ENCODE measurements around the gene RPTOR.

Gene RPTOR

DNA sequence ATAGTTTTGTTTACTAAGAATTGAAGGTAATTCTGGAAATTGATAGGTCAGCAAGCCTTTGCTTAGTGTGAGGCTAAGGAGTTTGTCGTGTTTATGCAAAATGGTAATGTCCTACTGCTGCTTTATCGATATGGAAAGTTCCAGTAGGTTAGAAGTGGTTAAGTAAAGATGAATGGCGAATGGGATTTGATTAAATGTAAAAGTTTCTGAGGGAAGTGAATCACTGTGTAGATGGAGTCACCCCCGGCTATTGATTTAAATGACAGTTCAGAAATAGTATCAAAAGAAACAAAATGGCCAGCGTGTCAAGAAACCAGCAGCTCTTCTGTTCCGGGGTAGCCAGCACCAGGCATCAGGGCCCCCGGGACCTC is 131.4 kb downstream of the RPTOR start:
- FAIRE-seq: no peak
- TF ChIP-seq, protein P1, sequence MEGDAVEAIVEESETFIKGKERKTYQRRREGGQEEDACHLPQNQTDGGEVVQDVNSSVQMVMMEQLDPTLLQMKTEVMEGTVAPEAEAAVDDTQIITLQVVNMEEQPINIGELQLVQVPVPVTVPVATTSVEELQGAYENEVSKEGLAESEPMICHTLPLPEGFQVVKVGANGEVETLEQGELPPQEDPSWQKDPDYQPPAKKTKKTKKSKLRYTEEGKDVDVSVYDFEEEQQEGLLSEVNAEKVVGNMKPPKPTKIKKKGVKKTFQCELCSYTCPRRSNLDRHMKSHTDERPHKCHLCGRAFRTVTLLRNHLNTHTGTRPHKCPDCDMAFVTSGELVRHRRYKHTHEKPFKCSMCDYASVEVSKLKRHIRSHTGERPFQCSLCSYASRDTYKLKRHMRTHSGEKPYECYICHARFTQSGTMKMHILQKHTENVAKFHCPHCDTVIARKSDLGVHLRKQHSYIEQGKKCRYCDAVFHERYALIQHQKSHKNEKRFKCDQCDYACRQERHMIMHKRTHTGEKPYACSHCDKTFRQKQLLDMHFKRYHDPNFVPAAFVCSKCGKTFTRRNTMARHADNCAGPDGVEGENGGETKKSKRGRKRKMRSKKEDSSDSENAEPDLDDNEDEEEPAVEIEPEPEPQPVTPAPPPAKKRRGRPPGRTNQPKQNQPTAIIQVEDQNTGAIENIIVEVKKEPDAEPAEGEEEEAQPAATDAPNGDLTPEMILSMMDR (IDR thresholded peaks at IDR 0.05; ENCODE audit: insufficient read depth, missing control alignments): no peak
- DNase-seq (ENCODE audit: insufficient read length, low spot score): no peak

DNA sequence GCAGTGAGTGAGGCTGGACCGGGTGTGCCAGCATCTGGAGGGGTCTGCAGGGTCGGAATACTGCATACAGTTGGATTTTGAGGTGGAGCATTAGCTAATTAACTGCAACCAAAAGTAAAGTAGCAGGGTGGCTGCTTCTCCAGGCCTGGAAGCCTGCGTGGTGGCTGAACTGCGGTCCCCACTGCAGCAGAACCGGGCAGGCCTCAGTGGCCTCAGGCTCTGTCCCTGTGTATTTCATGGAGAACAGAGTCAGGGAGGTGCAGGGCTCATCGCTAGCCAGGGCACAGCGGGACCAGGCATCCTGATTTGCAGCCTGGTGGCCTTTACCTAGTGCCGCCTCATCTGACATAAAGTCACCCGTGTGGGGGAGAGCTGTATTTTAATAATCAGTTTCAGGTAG is 131.9 kb downstream of the RPTOR start:
- DNase-seq (ENCODE audit: insufficient read length, low spot score): no peak
- FAIRE-seq: no peak

DNA sequence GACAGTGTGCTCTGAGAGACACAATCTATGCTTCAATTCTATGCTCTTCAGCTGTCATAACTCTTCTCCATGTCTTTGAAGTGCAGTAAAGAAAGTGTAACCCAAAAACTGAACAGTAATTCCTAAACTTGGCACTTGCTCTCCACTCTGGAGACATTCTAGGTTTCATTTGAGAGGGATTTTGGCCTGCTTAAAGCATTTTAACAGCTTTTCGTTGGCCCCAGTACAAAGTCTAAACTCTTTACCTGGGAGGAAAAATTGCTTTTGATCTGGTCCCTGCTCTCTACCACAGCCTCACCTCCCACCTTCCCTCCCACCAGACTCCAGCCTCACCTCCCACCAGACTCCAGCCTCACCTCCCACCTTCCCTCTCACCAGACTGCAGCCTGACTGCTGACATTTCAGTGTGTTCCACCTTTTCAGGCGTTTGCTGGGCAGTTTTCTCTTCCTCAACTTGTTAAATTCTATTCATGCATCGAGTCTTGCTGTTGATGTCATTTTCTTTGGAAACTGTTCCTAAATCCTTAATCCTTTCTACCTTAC is 132.6 kb downstream of the RPTOR start:
- DNase-seq (ENCODE audit: insufficient read length, low spot score) (no peak), FAIRE-seq (no peak)
- TF ChIP-seq, protein P1 (IDR thresholded peaks at IDR 0.05; ENCODE audit: insufficient read depth, missing control alignments): no peak

More for the DNA sequence above, 131.9 kb downstream of the RPTOR start:
- TF ChIP-seq, protein P1 (IDR thresholded peaks at IDR 0.05; ENCODE audit: insufficient read depth, missing control alignments): no peak

DNA sequence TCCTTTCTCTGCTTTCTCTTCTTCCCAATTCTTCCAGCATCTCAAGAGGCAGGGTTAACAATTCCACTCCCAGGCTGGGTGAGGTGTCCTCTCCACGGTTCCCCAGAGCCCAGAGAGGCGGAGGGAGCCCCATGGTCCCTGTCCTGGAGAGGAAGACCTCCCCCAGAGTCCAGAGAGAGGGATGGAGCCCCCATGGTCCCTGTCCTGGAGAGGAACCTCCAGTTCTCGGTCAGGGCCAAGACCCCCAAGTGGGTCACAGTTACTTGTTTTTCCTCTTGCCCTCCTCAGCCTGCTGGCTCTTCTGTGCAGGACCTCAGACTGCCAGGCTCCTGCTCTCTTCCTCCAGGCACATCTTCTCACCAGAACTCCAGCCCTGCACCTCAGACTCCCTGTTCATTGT is 135.2 kb downstream of the RPTOR start:
- DNase-seq (ENCODE audit: insufficient read length, low spot score) (no peak), FAIRE-seq (no peak)
- TF ChIP-seq, protein P1 (IDR thresholded peaks at IDR 0.05; ENCODE audit: insufficient read depth, missing control alignments): no peak

DNA sequence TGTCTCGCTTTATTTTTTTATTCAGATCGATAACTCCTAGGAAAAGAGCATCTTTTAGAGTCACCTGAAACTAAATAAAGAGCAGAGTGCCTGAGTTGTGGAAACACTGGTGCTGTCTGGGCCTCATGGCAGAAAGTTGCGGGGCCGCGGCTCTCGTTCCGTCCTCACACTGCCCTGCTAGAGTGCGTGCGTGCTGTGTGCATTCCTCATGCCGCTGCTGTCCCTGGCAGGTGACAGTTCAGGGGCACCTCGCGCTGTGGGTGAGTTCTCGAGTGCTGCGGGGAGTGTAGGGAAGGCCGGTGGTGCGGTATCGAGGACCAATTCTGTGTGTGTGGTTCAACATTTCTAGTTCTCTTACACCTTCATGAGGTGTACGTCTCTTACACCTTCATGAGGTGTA is 136.6 kb downstream of the RPTOR start:
- DNase-seq (ENCODE audit: insufficient read length, low spot score) (no peak), FAIRE-seq (no peak)
- TF ChIP-seq, protein P1 (IDR thresholded peaks at IDR 0.05; ENCODE audit: insufficient read depth, missing control alignments): no peak

DNA sequence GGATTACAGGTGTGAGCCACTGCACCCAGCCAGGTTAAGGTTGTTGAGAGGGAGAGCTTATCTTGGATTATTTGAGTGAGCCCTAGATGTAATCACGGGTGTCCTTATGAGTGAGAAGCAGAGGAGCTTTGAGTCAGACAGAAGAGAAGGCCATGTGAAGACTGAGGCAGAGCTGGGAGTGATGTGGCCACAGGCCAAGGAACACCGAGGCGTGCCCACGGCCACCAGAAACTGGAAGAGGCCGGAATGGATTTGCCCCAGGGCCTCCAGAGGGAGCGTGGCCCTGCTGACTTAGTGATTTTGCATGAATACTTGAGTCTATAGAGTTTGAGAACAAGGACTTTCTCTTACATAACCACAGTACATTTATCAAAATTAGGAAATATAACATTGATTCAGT is 137.7 kb downstream of the RPTOR start:
- no peak for DNase-seq (ENCODE audit: insufficient read length, low spot score)
- FAIRE-seq: no peak
- TF ChIP-seq, protein P1 (IDR thresholded peaks at IDR 0.05; ENCODE audit: insufficient read depth, missing control alignments): no peak

DNA sequence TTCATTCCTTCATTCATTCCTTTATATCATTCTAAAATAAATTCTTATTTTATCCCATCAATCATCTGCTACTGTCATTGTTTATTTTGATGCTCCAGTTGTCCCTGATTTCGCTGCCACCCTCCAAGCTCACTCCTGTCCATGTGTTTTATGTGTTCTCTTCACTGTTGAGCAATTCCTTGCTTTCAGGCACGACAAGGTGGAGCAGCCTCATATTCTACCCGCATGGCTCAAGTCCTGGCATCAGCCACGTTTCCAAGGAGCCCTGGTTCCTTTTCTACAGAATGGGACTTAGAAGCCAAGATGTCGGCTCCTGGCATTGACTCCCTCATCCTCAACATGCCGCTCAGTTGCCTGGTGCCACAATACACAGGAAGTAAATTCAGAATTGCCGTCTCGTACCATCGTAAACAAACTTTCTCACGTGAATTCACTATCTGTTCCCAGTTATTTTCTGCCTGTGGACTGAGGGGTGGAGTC is 139.0 kb downstream of the RPTOR start:
- TF ChIP-seq, protein P1 (IDR thresholded peaks at IDR 0.05; ENCODE audit: insufficient read depth, missing control alignments): no peak
- DNase-seq (ENCODE audit: insufficient read length, low spot score) (no peak), FAIRE-seq (no peak)
